ENCODE measurements around the gene CEP112. TPM values are rescaled to one million over a fixed set of nuclear protein-coding genes. Genes with fewer than 3 reads are reported as not detected.

The CEP112 gene
- total and polyA plus RNA-seq, 9 of the 15 experiments (the other 6 are each of a cell fraction or from before 2014, with no cell fraction given), result 0.84 TPM; not detected in 8

DNA sequence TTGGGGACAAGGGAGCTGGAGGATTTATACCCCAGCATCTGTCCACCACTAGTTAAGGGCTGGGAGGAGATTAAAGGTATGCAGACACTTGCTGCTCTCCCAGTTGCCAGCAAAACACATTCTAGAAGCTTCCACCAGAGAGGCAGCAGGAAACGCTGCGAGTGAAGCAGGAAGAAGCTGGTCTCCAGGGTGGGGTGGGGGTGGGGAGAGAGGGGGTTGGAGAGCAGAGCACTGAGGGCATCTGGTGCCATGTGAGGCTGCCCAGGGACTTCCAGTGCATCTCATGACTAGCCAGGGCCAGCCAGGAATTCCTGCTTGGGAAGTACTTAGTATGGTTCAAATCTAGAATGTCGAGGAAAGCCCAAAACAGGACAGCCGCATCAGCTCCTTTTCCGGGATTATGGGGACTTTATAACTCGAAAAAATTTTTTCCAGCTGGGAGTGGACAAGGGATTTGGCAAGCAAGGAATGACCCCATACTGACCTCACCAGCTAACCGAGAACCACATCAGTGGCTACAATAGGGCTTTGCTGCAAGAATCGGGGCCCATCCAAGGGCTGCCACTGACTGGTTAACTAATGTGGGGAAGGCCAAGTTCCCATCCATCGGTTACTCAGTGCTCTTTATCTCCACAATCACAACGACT is 604.3 kb downstream of the CEP112 start (continued):
- TF ChIP-seq, protein P1, sequence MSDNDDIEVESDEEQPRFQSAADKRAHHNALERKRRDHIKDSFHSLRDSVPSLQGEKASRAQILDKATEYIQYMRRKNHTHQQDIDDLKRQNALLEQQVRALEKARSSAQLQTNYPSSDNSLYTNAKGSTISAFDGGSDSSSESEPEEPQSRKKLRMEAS (CRISPR knock-in tag; IDR thresholded peaks at IDR 0.05), result no peak

DNA sequence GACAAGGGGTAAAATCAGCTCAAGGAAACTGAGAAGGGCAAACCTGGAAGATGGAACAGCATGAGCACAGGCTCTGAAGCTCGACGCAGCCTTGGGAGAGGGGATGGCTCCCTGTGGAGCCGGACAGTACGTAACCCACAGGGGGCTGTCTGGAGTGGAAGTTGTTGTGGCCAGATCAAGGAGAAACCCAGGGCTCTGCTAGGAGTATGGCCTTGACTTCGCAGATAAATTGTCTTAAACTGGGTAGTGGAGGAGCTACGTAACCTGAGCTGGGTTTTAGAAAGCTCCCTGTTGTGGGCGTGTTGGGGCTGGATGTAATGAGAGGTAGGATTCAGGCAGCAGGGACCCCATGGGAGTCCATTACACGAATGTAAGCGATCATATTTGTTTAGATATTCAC is 605.0 kb downstream of the CEP112 start:
- ChIA-PET CTCF (ENCODE audit: low intra/inter-chr PET ratio) (no interaction called here), POLR2A (interaction anchor here (0.6 to 1.1 kb wide), 2 partner anchors 100 to 316 kb away, joined by 3 to 4 read pairs; no protein-coding TSS in a partner anchor)
- H4K20me1 ChIP-seq (replicated peaks; ENCODE audit: control insufficient read depth, insufficient read depth, low read length), result 0 out of 2 replicates have a peak, but pooled peaks cover 4% of the 10 kb centered on the region
- DNase-seq (ENCODE audit: extremely low read depth in 1 of 4, low spot score in 3 of 4) (no peak), FAIRE-seq (no peak), ATAC-seq (no peak)
- no peaks in the 10 kb centered on the region for H3K9me3 ChIP-seq (replicated peaks; ENCODE audit: control insufficient read depth, insufficient read depth, low read depth, low read length)
- no peaks in the 10 kb centered on the region for H3K79me2 ChIP-seq (ENCODE audit: control insufficient read depth, insufficient read depth, low read length)
- peaks cover 0 to 43% of the 10 kb centered on the region in 2 experiments; a peak in 3 of 5 replicates for H3K27me3 ChIP-seq (ENCODE audit: control insufficient read depth in 2 of 2, insufficient read depth in 2 of 2, low read length in 2 of 2)
- H3K27ac ChIP-seq (ENCODE audit: extremely low read depth, low read depth, low read length), result no peak overlapping the region
- no peaks in the 10 kb centered on the region for H3K36me3 ChIP-seq (ENCODE audit: control insufficient read depth, insufficient read depth, low read length)
- H3K4me2 ChIP-seq (ENCODE audit: insufficient read depth, low read length), result no peak overlapping the region
- no peak overlapping the region for H3K9ac ChIP-seq (ENCODE audit: insufficient read depth in 1 of 2, low read depth in 2 of 2, low read length in 2 of 2)
- in situ Hi-C loops (cut with MboI) (no loop called here), intact Hi-C loops (cut with micrococcal nuclease) (no loop called here)
- no peaks in the 10 kb centered on the region for H3K4me1 ChIP-seq (replicated peaks in 1 of 2; ENCODE audit: control insufficient read depth in 2 of 2, insufficient read depth in 2 of 2, low read length in 2 of 2)
- no TSS peak for BruUV-seq (replicated peaks)
- H3K4me3 ChIP-seq, result no peak overlapping the region
- H2AFZ ChIP-seq (ENCODE audit: low read depth, low read length), result no peak overlapping the region
- no peaks in the 10 kb centered on the region for H3K9me1 ChIP-seq (ENCODE audit: control insufficient read depth, insufficient read depth, low read length)
- WGBS (ENCODE audit: insufficient coverage, low coverage, missing lambda C conversion rate), result 3% methylated on average over 9 of the region's 9 CpGs
- TF ChIP-seq, protein P2, sequence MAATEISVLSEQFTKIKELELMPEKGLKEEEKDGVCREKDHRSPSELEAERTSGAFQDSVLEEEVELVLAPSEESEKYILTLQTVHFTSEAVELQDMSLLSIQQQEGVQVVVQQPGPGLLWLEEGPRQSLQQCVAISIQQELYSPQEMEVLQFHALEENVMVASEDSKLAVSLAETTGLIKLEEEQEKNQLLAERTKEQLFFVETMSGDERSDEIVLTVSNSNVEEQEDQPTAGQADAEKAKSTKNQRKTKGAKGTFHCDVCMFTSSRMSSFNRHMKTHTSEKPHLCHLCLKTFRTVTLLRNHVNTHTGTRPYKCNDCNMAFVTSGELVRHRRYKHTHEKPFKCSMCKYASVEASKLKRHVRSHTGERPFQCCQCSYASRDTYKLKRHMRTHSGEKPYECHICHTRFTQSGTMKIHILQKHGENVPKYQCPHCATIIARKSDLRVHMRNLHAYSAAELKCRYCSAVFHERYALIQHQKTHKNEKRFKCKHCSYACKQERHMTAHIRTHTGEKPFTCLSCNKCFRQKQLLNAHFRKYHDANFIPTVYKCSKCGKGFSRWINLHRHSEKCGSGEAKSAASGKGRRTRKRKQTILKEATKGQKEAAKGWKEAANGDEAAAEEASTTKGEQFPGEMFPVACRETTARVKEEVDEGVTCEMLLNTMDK (IDR thresholded peaks at IDR 0.05; ENCODE audit: borderline replicate concordance, insufficient read depth, low read depth, low read length, poor library complexity, severe bottlenecking), result no peak
- TF ChIP-seq, protein P3, sequence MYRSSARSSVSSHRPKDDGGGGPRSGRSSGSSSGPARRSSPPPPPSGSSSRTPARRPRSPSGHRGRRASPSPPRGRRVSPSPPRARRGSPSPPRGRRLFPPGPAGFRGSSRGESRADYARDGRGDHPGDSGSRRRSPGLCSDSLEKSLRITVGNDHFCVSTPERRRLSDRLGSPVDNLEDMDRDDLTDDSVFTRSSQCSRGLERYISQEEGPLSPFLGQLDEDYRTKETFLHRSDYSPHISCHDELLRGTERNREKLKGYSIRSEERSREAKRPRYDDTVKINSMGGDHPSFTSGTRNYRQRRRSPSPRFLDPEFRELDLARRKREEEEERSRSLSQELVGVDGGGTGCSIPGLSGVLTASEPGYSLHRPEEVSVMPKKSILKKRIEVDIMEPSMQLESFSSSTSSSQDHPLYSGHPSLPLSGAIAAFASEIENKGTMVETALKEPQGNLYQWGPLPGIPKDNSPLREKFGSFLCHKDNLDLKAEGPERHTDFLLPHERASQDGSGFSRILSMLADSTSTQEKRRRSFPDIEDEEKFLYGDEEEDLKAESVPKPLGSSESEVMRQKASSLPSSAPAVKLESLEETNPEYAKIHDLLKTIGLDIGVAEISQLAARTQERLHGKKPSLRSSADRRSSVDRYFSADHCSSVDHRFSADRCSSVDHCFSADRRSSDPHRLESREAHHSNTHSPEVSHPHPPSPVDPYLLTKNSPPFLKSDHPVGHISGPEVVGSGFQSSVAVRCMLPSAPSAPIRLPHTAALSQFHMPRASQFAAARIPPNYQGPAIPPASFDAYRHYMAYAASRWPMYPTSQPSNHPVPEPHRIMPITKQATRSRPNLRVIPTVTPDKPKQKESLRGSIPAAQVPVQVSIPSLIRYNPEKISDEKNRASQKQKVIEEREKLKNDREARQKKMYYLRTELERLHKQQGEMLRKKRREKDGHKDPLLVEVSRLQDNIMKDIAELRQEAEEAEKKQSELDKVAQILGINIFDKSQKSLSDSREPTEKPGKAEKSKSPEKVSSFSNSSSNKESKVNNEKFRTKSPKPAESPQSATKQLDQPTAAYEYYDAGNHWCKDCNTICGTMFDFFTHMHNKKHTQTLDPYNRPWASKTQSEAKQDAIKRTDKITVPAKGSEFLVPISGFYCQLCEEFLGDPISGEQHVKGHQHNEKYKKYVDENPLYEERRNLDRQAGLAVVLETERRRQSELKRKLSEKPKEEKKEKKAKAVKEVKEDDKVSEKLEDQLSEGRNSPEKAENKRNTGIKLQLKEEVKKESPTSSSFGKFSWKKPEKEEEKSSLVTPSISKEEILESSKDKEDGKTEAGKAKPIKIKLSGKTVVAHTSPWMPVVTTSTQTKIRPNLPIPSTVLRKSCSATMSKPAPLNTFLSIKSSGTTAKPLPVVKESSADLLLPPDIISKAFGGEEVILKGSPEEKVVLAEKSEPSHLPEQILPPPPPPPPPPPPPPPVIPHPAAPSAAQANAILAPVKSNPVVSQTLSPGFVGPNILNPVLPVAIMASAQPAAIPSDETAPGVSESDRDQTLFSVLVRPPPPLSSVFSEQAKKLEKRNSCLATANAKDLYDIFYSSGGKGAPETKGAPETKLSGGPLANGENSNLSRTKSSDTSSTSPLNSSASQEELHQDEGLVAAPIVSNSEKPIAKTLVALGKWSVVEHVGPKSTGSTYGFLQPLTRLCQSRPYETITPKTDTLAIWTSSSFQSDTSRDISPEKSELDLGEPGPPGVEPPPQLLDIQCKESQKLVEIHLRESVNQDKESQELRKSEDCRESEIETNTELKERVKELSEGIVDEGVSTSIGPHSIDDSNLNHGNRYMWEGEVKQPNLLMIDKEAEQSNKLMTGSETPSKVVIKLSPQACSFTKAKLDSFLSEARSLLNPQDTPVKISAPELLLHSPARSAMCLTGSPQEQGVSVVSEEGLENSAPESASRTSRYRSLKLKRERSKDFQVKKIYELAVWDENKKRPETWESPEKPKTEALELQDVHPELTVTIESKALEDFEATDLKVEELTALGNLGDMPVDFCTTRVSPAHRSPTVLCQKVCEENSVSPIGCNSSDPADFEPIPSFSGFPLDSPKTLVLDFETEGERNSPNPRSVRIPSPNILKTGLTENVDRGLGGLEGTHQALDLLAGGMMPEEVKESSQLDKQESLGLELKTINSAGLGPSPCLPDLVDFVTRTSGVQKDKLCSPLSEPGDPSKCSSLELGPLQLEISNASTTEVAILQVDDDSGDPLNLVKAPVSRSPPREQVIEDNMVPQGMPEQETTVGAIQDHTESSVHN (IDR thresholded peaks at IDR 0.05; ENCODE audit: borderline replicate concordance in 1 of 2, low read depth in 1 of 2), result no peak
- no peak for TF ChIP-seq L3MBTL2 (IDR thresholded peaks at IDR 0.05)
- TF ChIP-seq, protein P4, sequence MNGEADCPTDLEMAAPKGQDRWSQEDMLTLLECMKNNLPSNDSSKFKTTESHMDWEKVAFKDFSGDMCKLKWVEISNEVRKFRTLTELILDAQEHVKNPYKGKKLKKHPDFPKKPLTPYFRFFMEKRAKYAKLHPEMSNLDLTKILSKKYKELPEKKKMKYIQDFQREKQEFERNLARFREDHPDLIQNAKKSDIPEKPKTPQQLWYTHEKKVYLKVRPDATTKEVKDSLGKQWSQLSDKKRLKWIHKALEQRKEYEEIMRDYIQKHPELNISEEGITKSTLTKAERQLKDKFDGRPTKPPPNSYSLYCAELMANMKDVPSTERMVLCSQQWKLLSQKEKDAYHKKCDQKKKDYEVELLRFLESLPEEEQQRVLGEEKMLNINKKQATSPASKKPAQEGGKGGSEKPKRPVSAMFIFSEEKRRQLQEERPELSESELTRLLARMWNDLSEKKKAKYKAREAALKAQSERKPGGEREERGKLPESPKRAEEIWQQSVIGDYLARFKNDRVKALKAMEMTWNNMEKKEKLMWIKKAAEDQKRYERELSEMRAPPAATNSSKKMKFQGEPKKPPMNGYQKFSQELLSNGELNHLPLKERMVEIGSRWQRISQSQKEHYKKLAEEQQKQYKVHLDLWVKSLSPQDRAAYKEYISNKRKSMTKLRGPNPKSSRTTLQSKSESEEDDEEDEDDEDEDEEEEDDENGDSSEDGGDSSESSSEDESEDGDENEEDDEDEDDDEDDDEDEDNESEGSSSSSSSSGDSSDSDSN (IDR thresholded peaks at IDR 0.05; ENCODE audit: borderline replicate concordance in 1 of 2, low read depth in 2 of 2, low read length in 2 of 2), result no peak
